Activated T-cell treated with anti-CD3 and anti-CD28 coated beads, Interleukin-2, amount 50 U/mL, for 72 hours (primary cell): ENCODE data around the gene MYO9B. TPM values are rescaled to one million over a fixed set of nuclear protein-coding genes. Genes with fewer than 3 reads are reported as not detected.

ENCODE experiments used
- ATAC-seq, 2 donors: fragments of 150-1000 bp; cut with Tn5 transposase; replicated peaks in 1 of 2; 2 replicates each; pipeline ENCODE4 v1.10.0; 2021; ENCODE audit warnings: moderate library complexity in 2 of 2, mild to moderate bottlenecking in 1 of 2
- DNase-seq, 2 donors: peaks; one replicate each; pipeline ENCODE4 v3.0.0; 2021 to 2022; ENCODE audit warnings: mixed read lengths in 1 of 2
- H3K27ac Mint-ChIP-seq: one replicate; pipeline ENCODE4 v1.8.0; 2022; ENCODE audit warnings: mild to moderate bottlenecking, moderate library complexity, mixed read lengths
- H3K27me3 Mint-ChIP-seq: one replicate; pipeline ENCODE4 v1.8.0; 2022; ENCODE audit warnings: low read depth, mixed read lengths
- H3K36me3 Mint-ChIP-seq, 2 donors: one replicate each; pipeline ENCODE4 v1.8.0; 2022; ENCODE audit warnings: mixed read lengths in 2 of 2, mild to moderate bottlenecking in 1 of 2; ENCODE audit not compliant: insufficient read depth in 2 of 2
- H3K4me1 Mint-ChIP-seq: one replicate; pipeline ENCODE4 v1.8.0; 2022; ENCODE audit warnings: low read depth, mixed read lengths
- H3K4me3 Mint-ChIP-seq, 2 donors: one replicate each; pipeline ENCODE4 v1.8.0; 2022; ENCODE audit warnings: mild to moderate bottlenecking in 2 of 2, mixed read lengths in 2 of 2, moderate library complexity in 2 of 2
- H3K9me3 Mint-ChIP-seq, 2 donors: one replicate each; pipeline ENCODE4 v1.8.0; 2022; ENCODE audit warnings: mixed read lengths in 2 of 2
- total RNA-seq, 2 donors: library from RNA; stranded (reverse); gene quantifications; one replicate each; pipeline ENCODE4 v1.2.3, GENCODE V29; 2022

Gene MYO9B, protein sequence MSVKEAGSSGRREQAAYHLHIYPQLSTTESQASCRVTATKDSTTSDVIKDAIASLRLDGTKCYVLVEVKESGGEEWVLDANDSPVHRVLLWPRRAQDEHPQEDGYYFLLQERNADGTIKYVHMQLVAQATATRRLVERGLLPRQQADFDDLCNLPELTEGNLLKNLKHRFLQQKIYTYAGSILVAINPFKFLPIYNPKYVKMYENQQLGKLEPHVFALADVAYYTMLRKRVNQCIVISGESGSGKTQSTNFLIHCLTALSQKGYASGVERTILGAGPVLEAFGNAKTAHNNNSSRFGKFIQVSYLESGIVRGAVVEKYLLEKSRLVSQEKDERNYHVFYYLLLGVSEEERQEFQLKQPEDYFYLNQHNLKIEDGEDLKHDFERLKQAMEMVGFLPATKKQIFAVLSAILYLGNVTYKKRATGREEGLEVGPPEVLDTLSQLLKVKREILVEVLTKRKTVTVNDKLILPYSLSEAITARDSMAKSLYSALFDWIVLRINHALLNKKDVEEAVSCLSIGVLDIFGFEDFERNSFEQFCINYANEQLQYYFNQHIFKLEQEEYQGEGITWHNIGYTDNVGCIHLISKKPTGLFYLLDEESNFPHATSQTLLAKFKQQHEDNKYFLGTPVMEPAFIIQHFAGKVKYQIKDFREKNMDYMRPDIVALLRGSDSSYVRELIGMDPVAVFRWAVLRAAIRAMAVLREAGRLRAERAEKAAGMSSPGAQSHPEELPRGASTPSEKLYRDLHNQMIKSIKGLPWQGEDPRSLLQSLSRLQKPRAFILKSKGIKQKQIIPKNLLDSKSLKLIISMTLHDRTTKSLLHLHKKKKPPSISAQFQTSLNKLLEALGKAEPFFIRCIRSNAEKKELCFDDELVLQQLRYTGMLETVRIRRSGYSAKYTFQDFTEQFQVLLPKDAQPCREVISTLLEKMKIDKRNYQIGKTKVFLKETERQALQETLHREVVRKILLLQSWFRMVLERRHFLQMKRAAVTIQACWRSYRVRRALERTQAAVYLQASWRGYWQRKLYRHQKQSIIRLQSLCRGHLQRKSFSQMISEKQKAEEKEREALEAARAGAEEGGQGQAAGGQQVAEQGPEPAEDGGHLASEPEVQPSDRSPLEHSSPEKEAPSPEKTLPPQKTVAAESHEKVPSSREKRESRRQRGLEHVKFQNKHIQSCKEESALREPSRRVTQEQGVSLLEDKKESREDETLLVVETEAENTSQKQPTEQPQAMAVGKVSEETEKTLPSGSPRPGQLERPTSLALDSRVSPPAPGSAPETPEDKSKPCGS (N-terminal part only)
- total RNA-seq, result 100 to 1,000 TPM; 106 to 135 TPM

DNA sequence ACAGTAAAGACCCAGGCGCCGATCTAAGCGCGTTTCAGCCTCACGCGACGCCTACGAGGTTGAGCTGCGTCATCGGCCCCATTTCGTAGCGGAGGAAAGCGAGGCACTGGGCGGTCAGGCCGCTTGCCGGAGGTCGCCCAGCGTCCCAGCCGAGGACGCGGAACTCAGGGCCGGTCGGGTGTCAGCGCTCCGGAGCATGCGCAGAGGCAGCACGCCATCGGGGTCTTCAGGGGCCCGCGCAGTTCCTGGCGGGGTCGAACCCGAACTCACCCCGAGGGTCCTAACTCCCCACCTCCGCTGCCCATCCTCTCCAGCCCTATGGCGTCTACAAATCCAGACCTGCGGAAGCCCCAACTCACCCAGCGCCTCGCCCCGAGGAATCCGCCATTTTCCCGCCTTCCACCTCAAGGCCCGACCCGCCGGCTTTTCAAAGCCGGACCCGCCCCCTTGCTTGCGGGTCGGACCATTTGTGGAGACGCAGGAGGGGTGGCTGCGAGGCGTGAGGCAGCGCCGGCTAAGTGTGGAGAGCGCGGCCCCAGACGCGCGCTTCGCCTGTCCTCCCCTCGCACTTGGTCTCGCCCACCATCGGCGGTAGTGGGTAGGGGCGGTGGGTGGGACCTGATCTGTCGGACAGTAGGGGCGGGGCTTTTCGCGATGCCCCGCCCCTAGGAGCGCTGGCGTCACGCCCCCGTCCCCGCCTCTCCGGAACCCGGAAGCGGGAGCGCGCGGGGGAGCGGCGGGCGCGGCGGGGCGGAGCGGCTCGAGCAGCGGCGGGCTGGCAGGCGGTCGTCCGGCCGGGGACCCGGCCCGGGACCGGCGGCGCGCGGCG is at the start of gene MYO9B, which contains the start of gene HAUS8:
MYO9B (plus strand) TSS at position 743 of the 829 bp plus-strand sequence. CDS start 25,941 bp downstream, outside the sequence.
HAUS8 (minus strand) TSS at position 418 of the 829 bp plus-strand sequence; CDS start at position 388, 30 bp downstream.
- Mint-ChIP-seq H3K4me1 (peaks cover 72% of the 10 kb centered on the region), H3K9me3 (no peaks in the 10 kb centered on the region), H3K27me3 (no peaks in the 10 kb centered on the region), H3K4me3 (peak within 1 kb of the TSS; percentile 99 to 100), H3K36me3 (peaks cover 9 to 17% of the 10 kb centered on the region in 2 donors), H3K27ac (peak within 1 kb of the TSS; percentile 97)
- peak; percentile 100 for DNase-seq
- peak; percentile 83 to 84 for ATAC-seq

DNA sequence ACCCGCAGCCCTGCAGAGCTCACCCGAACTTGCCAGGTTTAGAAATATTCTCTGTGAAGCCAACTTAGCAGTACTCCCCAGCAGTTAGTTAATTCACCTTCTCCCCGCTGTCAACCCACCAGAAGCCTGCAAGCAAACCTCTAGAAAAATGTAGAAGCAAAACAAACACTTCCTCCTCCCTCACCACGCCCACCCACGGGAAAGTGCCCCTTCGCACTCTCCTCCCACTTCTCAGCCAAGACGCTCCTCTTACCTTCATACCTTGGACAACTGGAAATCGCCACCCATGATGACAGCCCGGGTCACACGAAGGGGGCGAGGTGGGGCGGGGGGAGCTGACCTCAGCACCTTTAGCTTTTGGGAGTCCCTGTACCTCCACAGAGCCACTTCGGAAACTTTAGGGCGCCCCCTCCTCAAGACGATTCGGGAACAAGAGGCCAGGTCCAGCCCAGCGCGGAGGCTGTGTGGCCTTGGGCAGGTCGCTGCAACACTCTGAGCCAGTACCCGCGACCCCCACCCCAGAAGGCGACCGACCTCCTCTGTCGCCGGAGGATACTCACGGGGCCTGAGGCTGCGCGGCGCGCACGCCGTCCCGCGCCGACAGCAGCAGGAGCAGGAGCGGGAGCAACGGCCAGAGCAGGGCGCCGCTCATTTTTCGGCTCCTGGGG is 49.5 kb upstream of the MYO9B start:
- H3K36me3 Mint-ChIP-seq, result peaks cover 4 to 6% of the 10 kb centered on the region in 2 donors
- DNase-seq (no peak), ATAC-seq (peak in 1 of 2 donors; percentile 9)
- peaks cover 4% of the 10 kb centered on the region in 2 donors for H3K9me3 Mint-ChIP-seq
- no peak overlapping the region for H3K27ac Mint-ChIP-seq
- peak overlapping the region; percentile 48 to 53 for H3K4me3 Mint-ChIP-seq
- H3K4me1 Mint-ChIP-seq, result no peaks in the 10 kb centered on the region
- H3K27me3 Mint-ChIP-seq, result peaks cover 45% of the 10 kb centered on the region

DNA sequence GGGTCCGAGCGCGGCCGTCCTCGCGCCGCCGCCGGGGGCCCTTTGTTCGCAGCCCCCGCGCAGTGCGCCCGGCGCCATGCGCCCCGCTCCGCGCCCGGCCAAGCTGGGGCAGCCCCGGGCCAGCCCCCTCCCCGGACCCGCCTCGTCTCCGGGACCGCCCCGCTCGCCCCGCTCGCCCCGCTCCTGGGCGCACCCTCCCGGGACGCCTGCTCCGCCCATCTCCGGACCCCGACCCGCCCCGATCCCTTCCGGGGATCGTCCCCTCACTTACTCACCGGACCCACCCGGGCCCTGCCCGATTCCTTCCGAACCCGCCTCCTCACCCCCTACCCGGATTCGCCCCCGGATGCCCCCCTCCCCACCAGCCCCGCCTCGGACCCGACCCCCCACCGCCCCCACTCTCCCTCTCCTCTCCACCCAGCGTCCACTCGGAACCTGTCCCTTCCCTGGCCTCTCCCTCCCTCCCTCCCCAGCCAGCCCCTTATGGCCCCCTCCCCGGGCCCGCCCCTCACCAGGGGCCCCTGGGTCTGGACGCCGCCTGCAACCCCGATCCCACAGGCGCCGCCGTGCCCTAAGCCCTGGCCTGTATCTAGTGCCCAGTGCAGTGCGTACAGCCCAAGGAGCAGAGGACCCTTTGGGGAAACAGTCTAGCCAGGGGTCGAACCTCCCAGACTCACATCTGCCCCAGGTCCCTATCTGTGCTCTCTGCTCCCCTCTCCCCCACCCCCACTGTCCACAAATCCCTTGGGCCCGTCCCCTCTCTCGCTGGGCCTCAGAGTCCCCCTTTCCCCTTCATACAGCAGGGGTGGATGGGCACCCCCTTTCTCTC is 48.7 kb upstream of the MYO9B start, which contains the start of gene CPAMD8:
CPAMD8 (minus strand) TSS at position 105 of the 829 bp plus-strand sequence. CDS start 168 bp downstream, outside the sequence.
- H3K27ac Mint-ChIP-seq, result no peak within 1 kb of the TSS
- peaks cover 4% of the 10 kb centered on the region in 2 donors for H3K9me3 Mint-ChIP-seq
- ATAC-seq (peak; percentile 38 to 39), DNase-seq (no peak)
- peaks cover 4 to 6% of the 10 kb centered on the region in 2 donors for H3K36me3 Mint-ChIP-seq
- peak within 1 kb of the TSS; percentile 53 to 68 for H3K4me3 Mint-ChIP-seq
- peaks cover 45% of the 10 kb centered on the region for H3K27me3 Mint-ChIP-seq
- no peaks in the 10 kb centered on the region for H3K4me1 Mint-ChIP-seq

DNA sequence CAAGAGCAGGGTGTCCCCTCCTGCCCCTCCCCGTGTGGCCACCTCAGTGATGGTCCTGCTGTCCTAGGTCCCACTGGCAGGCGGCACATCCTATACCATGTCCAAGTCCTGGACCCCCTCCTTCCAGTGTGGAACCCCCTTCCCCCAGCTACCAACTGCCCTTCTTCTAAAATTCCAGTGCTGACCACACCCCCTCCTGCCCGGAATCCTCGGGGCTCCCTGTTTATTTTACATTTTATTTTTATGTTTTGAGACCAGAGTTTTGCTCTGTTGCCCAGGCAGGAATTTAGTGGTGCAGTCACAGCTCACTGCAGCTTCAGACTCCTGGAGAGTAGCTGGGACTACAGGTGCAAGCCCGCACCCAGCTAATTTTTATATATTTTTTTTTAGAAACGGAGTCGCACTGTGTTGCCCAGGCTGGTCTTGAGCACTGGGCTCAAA is 48.0 kb upstream of the MYO9B start:
- peaks cover 45% of the 10 kb centered on the region for H3K27me3 Mint-ChIP-seq
- H3K27ac Mint-ChIP-seq, result no peak overlapping the region
- DNase-seq (no peak), ATAC-seq (no peak)
- H3K9me3 Mint-ChIP-seq, result peaks cover 2 to 4% of the 10 kb centered on the region in 2 donors
- H3K4me1 Mint-ChIP-seq, result no peaks in the 10 kb centered on the region
- peaks cover 4 to 6% of the 10 kb centered on the region in 2 donors for H3K36me3 Mint-ChIP-seq
- H3K4me3 Mint-ChIP-seq, result peak overlapping the region; percentile 45 to 68

DNA sequence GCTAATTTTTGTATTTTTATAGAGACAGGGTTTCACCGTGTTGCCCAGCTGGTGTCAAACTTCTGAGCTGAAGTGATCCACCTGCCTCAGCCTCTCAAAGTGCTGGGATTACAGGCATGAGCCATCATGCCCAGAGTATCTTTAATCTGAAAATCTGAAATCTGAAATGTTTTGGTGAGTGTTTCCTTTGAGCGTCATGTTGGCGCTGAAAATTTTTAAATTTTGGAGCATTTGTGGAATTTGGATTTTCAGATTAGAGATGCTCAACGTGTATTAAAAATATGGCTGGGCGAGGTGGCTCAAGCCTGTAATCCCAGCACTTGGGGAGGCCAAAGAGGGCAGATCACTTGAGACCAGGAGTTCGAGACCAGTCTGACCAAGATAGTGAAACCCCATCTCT is 43.8 kb upstream of the MYO9B start:
- Mint-ChIP-seq H3K4me1 (no peaks in the 10 kb centered on the region), H3K9me3 (no peaks in the 10 kb centered on the region), H3K27me3 (peaks cover 25% of the 10 kb centered on the region), H3K4me3 (no peak overlapping the region), H3K36me3 (no peaks in the 10 kb centered on the region), H3K27ac (no peak overlapping the region)
- ATAC-seq, result no peak
- no peak for DNase-seq

DNA sequence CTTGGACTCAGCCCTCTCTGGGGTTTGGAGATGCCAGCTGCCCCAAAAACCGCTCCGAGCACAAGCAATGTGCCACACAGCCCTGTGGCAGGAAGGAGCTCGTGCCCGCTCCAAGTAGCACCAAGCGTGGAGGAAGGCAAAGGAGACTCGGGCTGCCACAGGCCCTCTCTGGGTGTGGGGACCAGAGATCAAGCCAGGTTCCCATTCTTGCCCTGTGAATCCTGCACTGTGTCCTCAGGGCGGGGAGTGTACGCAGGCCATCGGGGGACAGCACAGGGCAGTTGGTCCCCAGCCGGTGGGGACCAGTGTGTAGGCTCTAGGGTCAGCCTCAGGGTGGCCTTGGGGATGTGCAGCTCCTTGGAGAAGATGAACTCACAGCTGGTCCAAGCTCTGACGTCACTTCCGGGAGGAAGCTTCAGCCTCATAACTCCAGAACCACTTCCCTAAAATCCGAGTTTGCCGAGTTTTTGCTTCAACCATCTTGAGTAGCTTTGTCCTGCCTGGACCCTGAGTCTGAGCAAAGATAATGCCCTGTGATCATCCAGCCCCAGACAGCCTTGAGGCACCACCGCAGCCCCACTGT is 39.6 kb upstream of the MYO9B start:
- Mint-ChIP-seq H3K4me1 (no peaks in the 10 kb centered on the region), H3K4me3 (no peak overlapping the region), H3K27ac (no peak overlapping the region), H3K9me3 (no peaks in the 10 kb centered on the region), H3K36me3 (no peaks in the 10 kb centered on the region), H3K27me3 (no peaks in the 10 kb centered on the region)
- DNase-seq, result no peak
- ATAC-seq, result no peak

DNA sequence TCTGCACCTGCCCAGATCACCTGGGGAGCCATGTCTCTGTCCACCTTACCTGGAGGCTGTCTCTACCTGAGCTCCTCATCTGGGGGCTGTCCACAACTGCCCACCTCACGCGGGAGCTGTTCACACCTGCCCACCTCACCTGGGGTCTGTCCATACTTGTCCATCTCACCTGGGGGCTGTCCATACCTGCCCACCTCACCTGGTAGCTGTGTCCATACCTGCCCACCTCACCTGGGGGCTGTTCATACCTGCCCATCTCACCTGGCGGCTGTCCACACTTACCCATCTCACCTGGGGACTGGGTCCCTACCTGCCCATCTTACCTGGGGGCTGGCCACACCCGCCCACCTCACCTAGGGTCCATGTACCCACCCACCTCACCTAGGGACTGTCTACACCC is 38.9 kb upstream of the MYO9B start:
- no peaks in the 10 kb centered on the region for H3K36me3 Mint-ChIP-seq
- no peaks in the 10 kb centered on the region for H3K27me3 Mint-ChIP-seq
- H3K9me3 Mint-ChIP-seq, result no peaks in the 10 kb centered on the region
- no peaks in the 10 kb centered on the region for H3K4me1 Mint-ChIP-seq
- ATAC-seq (no peak), DNase-seq (no peak)
- no peak overlapping the region for H3K4me3 Mint-ChIP-seq
- H3K27ac Mint-ChIP-seq, result no peak overlapping the region

DNA sequence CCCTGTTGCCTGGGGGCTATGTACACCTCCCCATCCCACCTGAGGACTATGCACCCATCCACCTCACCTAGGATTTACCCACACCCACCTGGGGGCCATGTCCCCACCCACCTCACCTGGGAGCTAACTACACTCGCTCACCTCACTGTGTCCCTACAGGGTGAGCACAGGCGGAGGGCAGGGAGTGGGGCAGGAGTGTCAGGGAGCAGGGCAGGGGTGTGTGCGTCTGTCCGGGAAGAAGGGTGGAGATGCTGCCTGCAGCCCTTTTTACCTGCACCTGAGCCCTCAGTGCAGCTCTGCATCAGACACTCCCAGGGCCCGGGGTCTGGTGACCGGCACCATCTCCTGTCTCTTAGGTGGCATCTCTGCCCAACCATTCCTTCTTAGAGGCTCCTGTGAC is 38.4 kb upstream of the MYO9B start:
- DNase-seq, result no peak
- ATAC-seq, result no peak
- no peaks in the 10 kb centered on the region for H3K4me1 Mint-ChIP-seq
- no peak overlapping the region for H3K27ac Mint-ChIP-seq
- no peaks in the 10 kb centered on the region for H3K27me3 Mint-ChIP-seq
- H3K9me3 Mint-ChIP-seq, result no peaks in the 10 kb centered on the region
- H3K36me3 Mint-ChIP-seq, result no peaks in the 10 kb centered on the region
- no peak overlapping the region for H3K4me3 Mint-ChIP-seq

DNA sequence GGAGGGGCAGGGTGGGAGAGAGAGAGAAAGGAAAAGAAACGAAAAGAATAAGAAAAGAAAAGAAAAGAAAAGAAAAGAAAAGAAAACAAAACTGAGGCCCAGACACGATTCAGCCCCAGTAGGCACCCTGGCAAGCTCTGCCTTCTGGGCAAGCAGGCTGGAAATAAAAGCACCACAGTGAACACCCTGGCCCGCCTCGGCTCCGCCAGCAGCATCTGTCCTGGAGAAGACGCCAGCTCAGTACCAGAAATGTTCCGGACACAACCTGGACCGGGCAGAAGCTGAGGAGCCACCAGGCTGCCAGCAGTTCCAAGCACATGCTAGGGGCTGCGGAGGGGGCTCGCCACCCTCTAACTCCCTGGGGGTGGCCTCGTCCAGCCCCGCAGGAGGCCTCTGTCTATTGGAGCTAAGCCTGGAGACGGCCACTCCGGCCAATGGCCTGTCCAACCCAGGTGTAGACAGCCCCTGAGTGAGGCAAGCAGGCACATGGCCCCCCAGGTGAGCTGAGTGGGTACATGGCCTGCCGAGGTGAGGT is 37.5 kb upstream of the MYO9B start:
- Mint-ChIP-seq H3K36me3 (no peaks in the 10 kb centered on the region), H3K27me3 (no peaks in the 10 kb centered on the region), H3K27ac (no peak overlapping the region), H3K4me1 (no peaks in the 10 kb centered on the region), H3K4me3 (no peak overlapping the region), H3K9me3 (no peaks in the 10 kb centered on the region)
- no peak for ATAC-seq
- DNase-seq, result no peak

DNA sequence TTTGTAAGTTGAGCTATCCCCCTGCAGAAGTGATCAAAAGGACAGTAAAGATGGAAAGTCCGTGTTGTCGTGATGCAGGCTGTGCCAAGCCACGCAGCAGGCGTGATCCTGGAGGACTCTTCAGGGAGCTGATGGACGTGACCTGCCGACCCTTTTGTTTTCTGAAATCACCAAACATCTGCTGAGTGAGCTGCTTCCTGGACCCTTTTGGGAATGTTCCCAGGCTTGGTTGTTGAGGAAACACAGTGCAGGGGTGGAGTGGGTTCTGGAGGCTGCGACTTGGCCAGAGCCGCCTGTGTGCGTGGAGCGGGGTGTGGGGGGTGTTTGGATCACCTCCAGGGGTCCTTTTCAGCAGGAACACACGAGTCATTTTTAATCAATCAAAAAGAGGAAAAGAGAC is 33.6 kb upstream of the MYO9B start:
- Mint-ChIP-seq H3K9me3 (no peaks in the 10 kb centered on the region), H3K27me3 (no peaks in the 10 kb centered on the region), H3K27ac (no peak overlapping the region), H3K4me1 (no peaks in the 10 kb centered on the region), H3K4me3 (no peak overlapping the region), H3K36me3 (no peaks in the 10 kb centered on the region)
- ATAC-seq (no peak), DNase-seq (no peak)
